ENCODE data around the gene DCAF8.
A peak's percentile ranks its signal among the peaks of the same experiment; 100 is the strongest.

The DCAF8 gene

GRCh38 chr1:160256396-160257046 is 5.8 kb downstream of the DCAF8 start:
- no peak for TF ChIP-seq EZH2 (IDR thresholded peaks at IDR 0.05; ENCODE audit: borderline replicate concordance, low read length)
- no peak for TF ChIP-seq CTCF (IDR thresholded peaks at IDR 0.05; ENCODE audit: low read length)
- H3K4me2 ChIP-seq (ENCODE audit: low read length) = no peak overlapping the region
- 0 out of 2 replicates have a peak, but pooled peaks cover 5% of the 10 kb centered on the region for H3F3A ChIP-seq (ENCODE audit: insufficient read depth, low read length)
- no peaks in the 10 kb centered on the region for H4K20me1 ChIP-seq (ENCODE audit: insufficient read depth, low read length)
- H2AFZ ChIP-seq (ENCODE audit: low read length) = no peak overlapping the region
- H3K4me1 ChIP-seq (ENCODE audit: insufficient read depth, low read length, severe bottlenecking) = peaks cover 31% of the 10 kb centered on the region
- no peak overlapping the region for H3K4me3 ChIP-seq (ENCODE audit: low read depth, low read length, poor library complexity, severe bottlenecking)
- H3K9me3 ChIP-seq (ENCODE audit: low read length) = no peaks in the 10 kb centered on the region
- H3K27me3 ChIP-seq (ENCODE audit: insufficient read depth, low read length) = no peaks in the 10 kb centered on the region
- H3K36me3 ChIP-seq (ENCODE audit: insufficient read depth, low read length) = peaks cover 26% of the 10 kb centered on the region
- no peak overlapping the region for H3K9ac ChIP-seq (ENCODE audit: low read length)
- no peak overlapping the region for H3K27ac ChIP-seq (ENCODE audit: low read depth, low read length, poor library complexity, severe bottlenecking)
- no peaks in the 10 kb centered on the region for H3K9me2 ChIP-seq (ENCODE audit: low read depth, low read length)
- H3K79me2 ChIP-seq (ENCODE audit: insufficient read depth, low read length) = peaks cover 42% of the 10 kb centered on the region

GRCh38 chr1:160255781-160256300 is 6.5 kb downstream of the DCAF8 start:
- Histone ChIP-seq H4K20me1 (ENCODE audit: insufficient read depth, low read length) (no peaks in the 10 kb centered on the region), H3K9me3 (ENCODE audit: low read length) (no peaks in the 10 kb centered on the region), H3K4me2 (ENCODE audit: low read length) (no peak overlapping the region), H3K36me3 (ENCODE audit: insufficient read depth, low read length) (peaks cover 32% of the 10 kb centered on the region), H3K79me2 (ENCODE audit: insufficient read depth, low read length) (peaks cover 35% of the 10 kb centered on the region), H3F3A (ENCODE audit: insufficient read depth, low read length) (0 out of 2 replicates have a peak, but pooled peaks cover 5% of the 10 kb centered on the region), H3K9ac (ENCODE audit: low read length) (no peak overlapping the region), H3K4me3 (ENCODE audit: low read depth, low read length, poor library complexity, severe bottlenecking) (no peak overlapping the region), H3K27me3 (ENCODE audit: insufficient read depth, low read length) (no peaks in the 10 kb centered on the region), H3K4me1 (ENCODE audit: insufficient read depth, low read length, severe bottlenecking) (peaks cover 24% of the 10 kb centered on the region), H3K9me2 (ENCODE audit: low read depth, low read length) (no peaks in the 10 kb centered on the region), H3K27ac (ENCODE audit: low read depth, low read length, poor library complexity, severe bottlenecking) (no peak overlapping the region), H2AFZ (ENCODE audit: low read length) (no peak overlapping the region)
- TF ChIP-seq CTCF (IDR thresholded peaks at IDR 0.05; ENCODE audit: low read length) (no peak), EZH2 (IDR thresholded peaks at IDR 0.05; ENCODE audit: borderline replicate concordance, low read length) (no peak)

GRCh38 chr1:160251687-160252526 is 10.4 kb downstream of the DCAF8 start:
- no peak overlapping the region for H3K27ac ChIP-seq (ENCODE audit: low read depth, low read length, poor library complexity, severe bottlenecking)
- H3K4me1 ChIP-seq (ENCODE audit: insufficient read depth, low read length, severe bottlenecking) = peaks cover 1% of the 10 kb centered on the region
- no peaks in the 10 kb centered on the region for H3K9me3 ChIP-seq (ENCODE audit: low read length)
- no peak for TF ChIP-seq EZH2 (IDR thresholded peaks at IDR 0.05; ENCODE audit: borderline replicate concordance, low read length)
- TF ChIP-seq CTCF (IDR thresholded peaks at IDR 0.05; ENCODE audit: low read length) = peak; percentile 68
- H3F3A ChIP-seq (ENCODE audit: insufficient read depth, low read length) = 0 out of 2 replicates have a peak, but pooled peaks cover 5% of the 10 kb centered on the region
- H3K27me3 ChIP-seq (ENCODE audit: insufficient read depth, low read length) = no peaks in the 10 kb centered on the region
- no peak overlapping the region for H3K4me2 ChIP-seq (ENCODE audit: low read length)
- H3K4me3 ChIP-seq (ENCODE audit: low read depth, low read length, poor library complexity, severe bottlenecking) = no peak overlapping the region
- no peak overlapping the region for H3K9ac ChIP-seq (ENCODE audit: low read length)
- H2AFZ ChIP-seq (ENCODE audit: low read length) = no peak overlapping the region
- no peaks in the 10 kb centered on the region for H3K9me2 ChIP-seq (ENCODE audit: low read depth, low read length)
- peaks cover 33% of the 10 kb centered on the region for H3K36me3 ChIP-seq (ENCODE audit: insufficient read depth, low read length)
- H4K20me1 ChIP-seq (ENCODE audit: insufficient read depth, low read length) = peaks cover 2% of the 10 kb centered on the region; the same call in 1 of the 2 replicates
- H3K79me2 ChIP-seq (ENCODE audit: insufficient read depth, low read length) = peaks cover 35% of the 10 kb centered on the region
